Measurements from ENCODE around the gene CUX1.
"Not testable (repeated sequence)": the region's sequence is repeated elsewhere in the genome, so short reads cannot be mapped to it uniquely, and the experiment has no call there.

Gene CUX1

DNA sequence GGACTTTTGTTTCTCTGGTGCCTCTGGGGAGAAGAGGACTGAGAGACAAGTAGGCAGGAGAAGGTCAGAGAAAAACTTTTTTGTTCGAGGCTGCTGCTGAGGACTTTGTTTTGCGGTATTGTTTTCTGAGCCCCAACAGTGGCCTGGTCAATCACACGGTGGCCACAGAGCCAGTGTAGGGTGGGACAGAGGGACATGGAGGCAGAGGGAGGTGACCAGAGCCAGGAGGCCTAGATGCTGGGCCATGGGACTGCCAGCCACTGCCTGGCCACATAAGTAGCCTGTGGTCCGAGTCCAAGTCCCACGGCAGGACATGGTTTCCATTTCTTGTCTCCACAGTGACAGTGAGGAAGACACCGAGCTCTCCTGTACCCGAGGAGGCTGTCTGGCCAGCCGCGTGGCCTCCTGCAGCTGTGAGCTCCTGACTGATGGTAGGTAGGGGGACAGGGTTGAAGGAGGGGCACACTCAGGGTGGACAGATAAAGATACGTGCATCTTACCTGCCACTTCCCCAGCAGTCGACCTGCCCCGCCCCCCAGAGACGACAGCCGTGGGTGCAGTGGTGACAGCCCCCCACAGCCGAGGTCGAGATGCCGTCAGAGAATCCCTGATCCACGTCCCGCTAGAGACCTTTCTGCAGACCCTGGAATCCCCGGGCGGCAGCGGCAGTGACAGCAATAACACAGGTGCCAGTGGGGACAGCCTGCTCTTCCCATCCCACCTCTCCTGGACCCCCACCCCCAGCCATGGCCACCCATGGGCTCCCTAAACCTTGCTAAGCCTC is 496.8 kb downstream of the CUX1 start:
- Histone ChIP-seq H3K4me3 (ENCODE audit: low read depth, low read length) (no peak overlapping the region), H3K36me3 (ENCODE audit: insufficient read depth, low read length) (no peaks in the 10 kb centered on the region), H2AFZ (ENCODE audit: low read length, unreplicated experiment) (no peak overlapping the region), H3K27me3 (ENCODE audit: insufficient read depth, low read length) (no peaks in the 10 kb centered on the region), H3K27ac (ENCODE audit: low read depth, low read length) (no peak overlapping the region), H3K4me1 (ENCODE audit: control insufficient read depth, insufficient read depth, low read length, unreplicated experiment) (peaks cover 7% of the 10 kb centered on the region), H3K79me2 (ENCODE audit: control insufficient read depth, insufficient read depth, low read length, unreplicated experiment) (no peaks in the 10 kb centered on the region)

DNA sequence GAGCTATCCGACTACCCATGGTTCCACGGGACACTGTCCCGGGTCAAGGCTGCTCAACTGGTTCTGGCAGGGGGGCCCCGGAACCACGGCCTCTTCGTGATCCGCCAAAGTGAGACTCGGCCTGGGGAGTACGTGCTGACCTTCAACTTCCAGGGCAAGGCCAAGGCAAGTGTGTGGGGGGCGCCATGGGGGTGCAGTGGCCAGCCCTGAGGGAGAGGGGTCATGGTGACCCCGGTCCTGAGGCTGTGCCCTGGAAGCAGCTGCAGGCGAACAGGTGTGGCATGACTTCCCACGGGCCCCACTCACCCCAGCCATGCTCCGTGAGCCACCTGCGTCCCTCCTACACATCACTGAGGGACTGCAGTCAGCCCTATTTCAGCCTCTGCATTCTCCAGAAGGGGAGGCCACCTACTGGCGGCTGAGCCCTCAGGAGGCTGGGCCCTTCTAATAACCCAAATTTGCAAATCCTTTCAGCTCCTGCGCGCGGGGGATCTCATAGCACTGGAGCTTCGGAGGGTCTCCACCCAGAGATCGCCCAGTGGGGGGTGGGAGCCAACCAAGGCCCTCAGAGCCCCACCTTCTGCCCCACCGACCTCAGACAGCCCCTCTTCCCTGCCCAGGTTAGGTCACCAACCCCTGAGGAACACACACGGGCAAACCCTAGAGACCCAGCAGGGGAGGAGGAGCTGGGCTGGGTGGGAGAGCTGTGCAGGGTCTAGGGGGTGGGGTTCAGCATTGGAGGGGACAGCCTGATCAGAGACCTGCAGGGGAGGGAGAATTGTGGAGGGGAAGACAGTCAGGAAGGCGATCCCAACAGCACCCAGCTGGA is 500.0 kb downstream of the CUX1 start:
- H3K4me3 ChIP-seq (ENCODE audit: low read depth, low read length), result no peak overlapping the region
- H3K27ac ChIP-seq (ENCODE audit: low read depth, low read length), result no peak overlapping the region
- H2AFZ ChIP-seq (ENCODE audit: low read length, unreplicated experiment), result no peak overlapping the region
- H3K79me2 ChIP-seq (ENCODE audit: control insufficient read depth, insufficient read depth, low read length, unreplicated experiment), result no peaks in the 10 kb centered on the region
- peaks cover 7% of the 10 kb centered on the region for H3K4me1 ChIP-seq (ENCODE audit: control insufficient read depth, insufficient read depth, low read length, unreplicated experiment)
- H3K27me3 ChIP-seq (ENCODE audit: insufficient read depth, low read length), result peaks cover 3% of the 10 kb centered on the region; the same call in 1 of the 2 replicates
- H3K36me3 ChIP-seq (ENCODE audit: insufficient read depth, low read length), result no peaks in the 10 kb centered on the region

DNA sequence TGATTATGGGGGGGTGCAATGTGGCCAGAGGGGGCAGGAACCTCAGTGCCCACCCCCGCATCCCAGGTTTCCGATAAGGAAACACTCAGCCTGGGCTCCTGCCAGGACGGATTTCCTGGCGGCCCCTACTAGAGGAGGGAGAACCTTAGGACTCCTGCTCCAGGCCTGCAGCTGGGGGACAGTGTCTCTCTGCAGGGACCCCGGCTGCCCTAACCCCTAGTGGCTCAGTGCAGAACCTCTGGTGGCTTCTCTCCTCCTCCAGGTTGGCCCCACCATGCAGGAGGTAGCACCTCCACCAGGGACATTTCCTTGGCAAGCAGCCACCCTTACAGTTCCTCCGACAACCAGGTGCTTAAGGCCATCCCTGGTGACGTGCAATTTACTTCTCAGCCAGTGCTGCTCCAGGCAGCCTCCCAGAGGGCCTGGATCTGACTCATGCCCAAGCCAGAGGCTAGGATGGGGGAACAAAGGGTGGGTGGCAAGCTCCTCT is 501.1 kb downstream of the CUX1 start:
- Histone ChIP-seq H3K79me2 (ENCODE audit: control insufficient read depth, insufficient read depth, low read length, unreplicated experiment) (no peaks in the 10 kb centered on the region), H2AFZ (ENCODE audit: low read length, unreplicated experiment) (no peak overlapping the region), H3K36me3 (ENCODE audit: insufficient read depth, low read length) (no peaks in the 10 kb centered on the region), H3K27me3 (ENCODE audit: insufficient read depth, low read length) (peaks cover 3% of the 10 kb centered on the region; the same call in 1 of the 2 replicates), H3K4me3 (ENCODE audit: low read depth, low read length) (no peak overlapping the region), H3K27ac (ENCODE audit: low read depth, low read length) (no peak overlapping the region), H3K4me1 (ENCODE audit: control insufficient read depth, insufficient read depth, low read length, unreplicated experiment) (peaks cover 7% of the 10 kb centered on the region)

DNA sequence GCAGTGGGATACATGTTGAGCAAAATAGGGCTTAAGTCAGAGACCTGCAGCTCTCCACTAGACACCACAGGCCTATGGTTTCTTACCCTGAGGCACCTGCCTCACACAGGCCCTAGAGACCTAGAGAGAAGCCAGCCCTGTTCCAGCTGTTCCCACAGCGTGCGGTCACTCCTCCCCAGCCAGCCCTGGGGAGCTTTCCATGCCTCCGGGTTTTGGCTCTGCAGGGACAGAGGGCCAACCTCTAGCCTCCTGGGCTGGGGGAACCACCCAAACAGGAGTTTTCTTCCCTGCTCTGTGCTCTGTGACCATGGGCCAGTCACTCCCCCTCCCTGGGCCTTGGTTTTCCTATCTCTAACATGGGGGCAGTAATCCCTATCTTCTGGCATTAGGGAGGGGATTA is 502.2 kb downstream of the CUX1 start:
- Histone ChIP-seq H2AFZ (ENCODE audit: low read length, unreplicated experiment) (no peak overlapping the region), H3K79me2 (ENCODE audit: control insufficient read depth, insufficient read depth, low read length, unreplicated experiment) (no peaks in the 10 kb centered on the region), H3K4me3 (ENCODE audit: low read depth, low read length) (no peak overlapping the region), H3K27ac (ENCODE audit: low read depth, low read length) (no peak overlapping the region), H3K36me3 (ENCODE audit: insufficient read depth, low read length) (no peaks in the 10 kb centered on the region), H3K27me3 (ENCODE audit: insufficient read depth, low read length) (peaks cover 3% of the 10 kb centered on the region; the same call in 1 of the 2 replicates), H3K4me1 (ENCODE audit: control insufficient read depth, insufficient read depth, low read length, unreplicated experiment) (peaks cover 7% of the 10 kb centered on the region)

DNA sequence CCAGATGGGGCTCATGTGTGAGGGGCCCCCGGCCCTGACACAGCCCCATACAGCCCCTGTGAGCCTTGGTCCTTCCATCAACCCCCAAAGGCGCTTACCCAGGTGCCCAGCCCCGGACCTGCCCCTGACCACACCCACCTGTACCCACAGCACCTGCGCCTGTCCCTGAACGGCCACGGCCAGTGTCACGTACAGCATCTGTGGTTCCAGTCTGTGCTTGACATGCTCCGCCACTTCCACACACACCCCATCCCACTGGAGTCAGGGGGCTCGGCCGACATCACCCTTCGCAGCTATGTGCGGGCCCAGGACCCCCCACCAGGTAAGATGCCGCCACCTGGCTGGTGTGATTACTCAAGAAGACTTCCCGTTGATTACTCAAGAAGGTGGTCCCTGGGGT is 502.8 kb downstream of the CUX1 start:
- Histone ChIP-seq H3K27me3 (ENCODE audit: insufficient read depth, low read length) (peaks cover 3% of the 10 kb centered on the region; the same call in 1 of the 2 replicates), H3K4me1 (ENCODE audit: control insufficient read depth, insufficient read depth, low read length, unreplicated experiment) (peaks cover 7% of the 10 kb centered on the region), H3K36me3 (ENCODE audit: insufficient read depth, low read length) (no peaks in the 10 kb centered on the region), H3K27ac (ENCODE audit: low read depth, low read length) (no peak overlapping the region), H3K79me2 (ENCODE audit: control insufficient read depth, insufficient read depth, low read length, unreplicated experiment) (no peaks in the 10 kb centered on the region), H3K4me3 (ENCODE audit: low read depth, low read length) (no peak overlapping the region), H2AFZ (ENCODE audit: low read length, unreplicated experiment) (no peak overlapping the region)

DNA sequence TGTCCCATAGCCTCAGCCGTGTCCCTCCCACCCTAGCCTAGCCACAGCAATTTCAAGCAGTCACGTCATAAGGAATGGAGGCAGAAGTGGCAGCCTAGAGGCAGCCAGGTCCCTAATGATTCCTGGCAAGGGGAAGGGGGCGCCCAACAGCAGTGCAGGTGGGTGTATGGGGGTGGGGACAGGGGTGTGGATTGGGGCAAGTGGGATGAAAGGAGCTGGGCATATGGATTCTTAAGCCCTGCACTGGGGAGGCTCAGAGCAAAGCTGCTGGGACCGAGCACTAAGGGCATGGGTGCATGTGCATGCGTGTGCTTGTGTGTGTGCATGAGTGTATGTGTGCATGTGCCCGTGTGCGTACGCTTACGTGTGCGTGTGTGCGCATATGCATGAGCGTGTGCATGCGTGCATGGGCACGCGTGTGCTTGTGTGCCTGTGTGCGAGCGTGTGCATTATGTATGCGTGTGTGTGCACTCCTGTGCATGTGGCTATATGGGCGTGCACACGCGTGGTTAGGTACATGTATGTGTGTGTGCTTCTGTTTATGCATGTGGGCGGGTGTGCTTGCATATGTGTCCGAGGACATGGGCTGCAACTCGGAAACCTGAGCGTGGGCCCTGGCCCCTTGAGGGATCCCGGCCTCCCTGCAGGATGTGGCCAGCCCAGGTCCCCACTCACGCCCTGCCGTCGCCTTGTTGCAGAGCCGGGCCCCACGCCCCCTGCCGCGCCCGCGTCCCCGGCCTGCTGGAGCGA is 503.4 kb downstream of the CUX1 start:
- no peaks in the 10 kb centered on the region for H3K79me2 ChIP-seq (ENCODE audit: control insufficient read depth, insufficient read depth, low read length, unreplicated experiment)
- peaks cover 3% of the 10 kb centered on the region; the same call in 1 of the 2 replicates for H3K27me3 ChIP-seq (ENCODE audit: insufficient read depth, low read length)
- H3K27ac ChIP-seq (ENCODE audit: low read depth, low read length), result no peak overlapping the region
- no peaks in the 10 kb centered on the region for H3K36me3 ChIP-seq (ENCODE audit: insufficient read depth, low read length)
- H2AFZ ChIP-seq (ENCODE audit: low read length, unreplicated experiment), result no peak overlapping the region
- H3K4me3 ChIP-seq (ENCODE audit: low read depth, low read length), result no peak overlapping the region
- H3K4me1 ChIP-seq (ENCODE audit: control insufficient read depth, insufficient read depth, low read length, unreplicated experiment), result peaks cover 7% of the 10 kb centered on the region

DNA sequence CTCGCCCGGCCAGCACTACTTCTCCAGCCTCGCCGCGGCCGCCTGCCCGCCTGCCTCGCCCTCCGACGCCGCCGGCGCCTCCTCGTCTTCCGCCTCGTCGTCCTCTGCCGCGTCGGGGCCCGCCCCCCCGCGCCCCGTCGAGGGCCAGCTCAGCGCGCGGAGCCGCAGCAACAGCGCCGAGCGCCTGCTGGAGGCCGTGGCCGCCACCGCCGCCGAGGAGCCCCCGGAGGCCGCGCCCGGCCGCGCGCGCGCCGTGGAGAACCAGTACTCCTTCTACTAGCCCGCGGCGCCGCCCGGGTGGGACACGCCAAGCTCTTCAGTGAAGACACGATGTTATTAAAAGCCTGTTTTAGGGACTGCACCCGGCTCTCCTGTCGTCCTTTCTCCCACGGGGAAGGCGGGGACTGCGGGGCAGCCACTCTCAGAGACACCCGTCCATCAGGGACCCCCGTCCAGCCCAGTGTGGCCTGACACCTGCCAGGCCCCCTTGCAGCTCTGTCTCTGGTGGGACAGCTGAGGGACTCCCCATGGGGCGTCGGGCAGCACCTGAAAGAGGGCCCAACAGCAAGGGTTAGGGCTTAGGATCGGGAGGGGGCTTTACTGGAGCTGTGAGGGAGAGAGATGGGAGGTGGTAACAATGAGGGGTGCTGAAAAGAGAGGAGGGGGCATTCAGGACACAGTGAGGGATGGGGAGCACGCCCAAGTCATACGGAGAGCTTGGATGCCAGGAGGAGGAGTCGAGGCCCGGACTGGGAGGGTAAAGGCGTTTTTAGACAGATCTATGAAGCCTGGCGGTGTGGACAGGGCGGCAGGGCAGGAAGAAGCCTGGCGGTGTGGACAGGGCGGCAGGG is 504.1 kb downstream of the CUX1 start:
- Histone ChIP-seq H3K27me3 (ENCODE audit: insufficient read depth, low read length) (peaks cover 3% of the 10 kb centered on the region; the same call in 1 of the 2 replicates), H3K36me3 (ENCODE audit: insufficient read depth, low read length) (no peaks in the 10 kb centered on the region), H3K79me2 (ENCODE audit: control insufficient read depth, insufficient read depth, low read length, unreplicated experiment) (no peaks in the 10 kb centered on the region), H2AFZ (ENCODE audit: low read length, unreplicated experiment) (no peak overlapping the region), H3K4me1 (ENCODE audit: control insufficient read depth, insufficient read depth, low read length, unreplicated experiment) (peaks cover 7% of the 10 kb centered on the region), H3K27ac (ENCODE audit: low read depth, low read length) (no peak overlapping the region), H3K4me3 (ENCODE audit: low read depth, low read length) (no peak overlapping the region)

DNA sequence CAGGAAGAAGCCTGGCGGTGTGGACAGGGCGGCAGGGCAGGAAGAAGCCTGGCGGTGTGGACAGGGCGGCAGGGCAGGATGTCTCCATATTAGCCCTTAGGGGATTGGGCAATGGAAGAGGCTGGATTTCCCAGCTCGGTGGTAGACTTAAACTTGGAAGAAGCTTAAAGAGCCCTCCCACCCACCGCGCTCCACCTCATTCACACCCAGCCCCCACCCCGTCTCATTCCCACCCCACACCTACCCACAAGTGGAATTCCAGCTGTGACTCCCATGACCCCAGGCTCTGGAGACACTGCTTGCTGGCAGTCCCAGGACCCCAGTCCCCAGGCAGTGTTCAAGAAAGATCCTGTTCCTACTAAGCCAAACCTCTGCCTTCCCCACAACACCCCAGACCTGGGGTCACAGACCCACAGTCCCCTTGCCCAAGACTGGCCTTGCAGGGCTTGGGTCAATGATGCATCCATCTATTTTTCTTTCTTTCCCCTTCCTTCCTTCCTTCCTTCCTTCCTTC is 504.8 kb downstream of the CUX1 start:
- Histone ChIP-seq H3K27me3 (ENCODE audit: insufficient read depth, low read length) (peaks cover 3% of the 10 kb centered on the region; the same call in 1 of the 2 replicates), H3K79me2 (ENCODE audit: control insufficient read depth, insufficient read depth, low read length, unreplicated experiment) (no peaks in the 10 kb centered on the region), H3K36me3 (ENCODE audit: insufficient read depth, low read length) (no peaks in the 10 kb centered on the region), H2AFZ (ENCODE audit: low read length, unreplicated experiment) (no peak overlapping the region), H3K4me3 (ENCODE audit: low read depth, low read length) (no peak overlapping the region), H3K27ac (ENCODE audit: low read depth, low read length) (no peak overlapping the region), H3K4me1 (ENCODE audit: control insufficient read depth, insufficient read depth, low read length, unreplicated experiment) (peaks cover 7% of the 10 kb centered on the region)

DNA sequence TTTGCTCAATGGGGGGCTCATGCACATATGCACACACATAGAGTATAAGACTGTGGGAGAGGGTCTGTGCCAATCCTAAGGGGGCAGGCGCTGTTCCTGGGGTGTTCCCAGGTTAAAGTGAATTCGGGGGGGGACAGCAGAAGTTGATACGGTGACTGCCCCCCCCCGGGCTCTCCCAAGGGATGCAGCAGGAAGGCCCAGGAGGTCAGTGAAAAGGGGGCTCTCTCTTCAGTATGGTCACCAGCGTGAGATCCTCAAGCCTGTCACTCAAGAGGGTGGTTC is 506.4 kb downstream of the CUX1 start:
- peaks cover 3% of the 10 kb centered on the region; the same call in 1 of the 2 replicates for H3K27me3 ChIP-seq (ENCODE audit: insufficient read depth, low read length)
- no peak overlapping the region for H3K27ac ChIP-seq (ENCODE audit: low read depth, low read length)
- H3K79me2 ChIP-seq (ENCODE audit: control insufficient read depth, insufficient read depth, low read length, unreplicated experiment), result no peaks in the 10 kb centered on the region
- H2AFZ ChIP-seq (ENCODE audit: low read length, unreplicated experiment), result no peak overlapping the region
- no peak overlapping the region for H3K4me3 ChIP-seq (ENCODE audit: low read depth, low read length)
- peaks cover 3% of the 10 kb centered on the region for H3K4me1 ChIP-seq (ENCODE audit: control insufficient read depth, insufficient read depth, low read length, unreplicated experiment)
- no peaks in the 10 kb centered on the region for H3K36me3 ChIP-seq (ENCODE audit: insufficient read depth, low read length)

DNA sequence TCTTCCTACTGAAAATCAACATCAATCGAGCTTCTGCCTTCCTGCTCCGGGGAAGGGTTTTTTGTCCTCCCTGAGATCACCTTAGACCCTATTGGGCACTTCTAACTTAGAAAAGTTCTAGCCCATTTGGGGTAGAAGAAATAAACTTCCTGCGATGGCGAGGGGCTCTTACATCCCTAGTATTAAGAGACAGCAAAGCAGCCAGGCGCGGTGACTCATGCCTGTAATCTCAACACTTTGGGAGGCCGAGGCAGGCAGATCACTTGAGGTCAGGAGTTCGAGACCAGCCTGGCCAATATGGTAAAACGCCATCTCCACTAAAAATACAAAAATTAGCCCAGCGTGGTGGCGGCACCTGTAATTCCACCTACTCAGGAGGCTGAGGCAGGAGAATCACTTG is 507.7 kb downstream of the CUX1 start:
- H3K36me3 ChIP-seq (ENCODE audit: insufficient read depth, low read length); H3K27ac ChIP-seq (ENCODE audit: low read depth, low read length); H3K4me3 ChIP-seq (ENCODE audit: low read depth, low read length); H2AFZ ChIP-seq (ENCODE audit: low read length, unreplicated experiment); H3K79me2 ChIP-seq (ENCODE audit: control insufficient read depth, insufficient read depth, low read length, unreplicated experiment); H3K27me3 ChIP-seq (ENCODE audit: insufficient read depth, low read length); H3K4me1 ChIP-seq (ENCODE audit: control insufficient read depth, insufficient read depth, low read length, unreplicated experiment): not testable (repeated sequence)
